H1 (cell line): ENCODE data around the gene SHISA9. TPM values are rescaled to one million over a fixed set of nuclear protein-coding genes. Genes with fewer than 3 reads are reported as not detected.

Source experiments
- CTCF ChIA-PET: fragments of 300-600 bp; sonication (Branson Sonifier 250); formaldehyde crosslinking; loops from one replicate; lab custom pipeline; 2021; ENCODE audit not compliant: partially characterized antibody; lab: Charles Lee
- POLR2A ChIA-PET: fragments of 300-600 bp; sonication (Branson Sonifier 250); formaldehyde crosslinking; loops from one replicate; lab custom pipeline; 2021; ENCODE audit warnings: inconsistent platforms; ENCODE audit not compliant: partially characterized antibody; lab: Charles Lee
- DNase-seq, 2 experiments: peaks; one replicate each; pipeline versions ENCODE4 v3.0.0 to v3.0.0-alpha.2; 2010 to 2022; ENCODE audit warnings: low spot score in 2 of 2, low read depth in 1 of 2, mixed read lengths in 1 of 2
- FAIRE-seq: peaks from 2 replicates; lab custom pipeline; 2011; peaks lifted over from hg19 to GRCh38; lab: Jason Lieb, UNC
- H2AFZ ChIP-seq: 2 replicates; pipeline ENCODE4 v1.8.1; 2012; ENCODE audit warnings: low read length, inconsistent platforms
- H2AK5ac ChIP-seq: 2 replicates; pipeline ENCODE4 v1.6.1; 2013; ENCODE audit warnings: low read depth, low read length
- H2BK120ac ChIP-seq: replicated peaks from 2 replicates; pipeline ENCODE3; 2013; ENCODE audit warnings: low read depth, low read length, inconsistent platforms
- H2BK12ac ChIP-seq: 2 replicates; pipeline ENCODE4 v1.6.1; 2013; ENCODE audit warnings: low read depth, low read length
- H2BK15ac ChIP-seq: 2 replicates; pipeline ENCODE4 v1.6.1; 2013; ENCODE audit warnings: low read length
- H2BK20ac ChIP-seq: 2 replicates; pipeline ENCODE4 v1.6.1; 2013; ENCODE audit warnings: low read length
- H2BK5ac ChIP-seq: 2 replicates; pipeline ENCODE4 v1.6.1; 2013; ENCODE audit warnings: low read depth, low read length
- H3K14ac ChIP-seq: 2 replicates; pipeline ENCODE4 v1.6.1; 2013; ENCODE audit warnings: inconsistent platforms; ENCODE audit not compliant: insufficient read length
- H3K18ac ChIP-seq: 2 replicates; pipeline ENCODE4 v1.6.1; 2013; ENCODE audit warnings: low read length; ENCODE audit errors: extremely low read depth
- H3K23ac ChIP-seq: 2 replicates; pipeline ENCODE4 v1.6.1; 2013; ENCODE audit warnings: inconsistent platforms; ENCODE audit not compliant: insufficient read length
- H3K23me2 ChIP-seq: 2 replicates; pipeline ENCODE4 v1.6.1; 2013; ENCODE audit warnings: low read depth, low read length
- H3K27ac ChIP-seq: 2 replicates; pipeline ENCODE4 v1.6.1; 2011; ENCODE audit warnings: low read depth, low read length, inconsistent platforms
- H3K27me3 ChIP-seq, 4 experiments: replicated peaks in 1 of 4; 1 replicate in 1 of 4; 2 replicates in 3 of 4; pipeline versions ENCODE4 v1.6.1 to v1.8.1; 2011 to 2013; ENCODE audit warnings: low read length in 3 of 4, mild to moderate bottlenecking in 3 of 4, inconsistent platforms in 2 of 4, mixed read lengths in 2 of 4, moderate library complexity in 1 of 4; ENCODE audit not compliant: control insufficient read depth in 3 of 4, insufficient read depth in 3 of 4; ENCODE audit errors: extremely low read depth in 1 of 4
- H3K36me3 ChIP-seq, 4 experiments: 2 replicates each; pipeline versions ENCODE4 v1.6.1 to v1.8.1; 2011 to 2013; ENCODE audit warnings: mild to moderate bottlenecking in 4 of 4, low read length in 3 of 4, moderate library complexity in 2 of 4, control low read depth in 1 of 4, inconsistent platforms in 1 of 4; ENCODE audit not compliant: insufficient read depth in 4 of 4, control insufficient read depth in 2 of 4
- H3K4ac ChIP-seq: replicated peaks from 2 replicates; pipeline ENCODE3; 2013; ENCODE audit warnings: low read length, low read depth, mixed read lengths, inconsistent platforms; ENCODE audit not compliant: insufficient read length
- H3K4me1 ChIP-seq, 4 experiments: replicated peaks in 1 of 4; 1 replicate in 1 of 4; 2 replicates in 3 of 4; pipeline versions ENCODE4 v1.6.1 to v1.8.1; 2011 to 2013; ENCODE audit warnings: low read length in 3 of 4, inconsistent platforms in 2 of 4, mixed read lengths in 1 of 4; ENCODE audit not compliant: insufficient read depth in 4 of 4, control insufficient read depth in 3 of 4
- H3K4me2 ChIP-seq, 2 experiments: 2 replicates each; pipeline versions ENCODE4 v1.6.1 to v1.8.1; 2011 to 2013; ENCODE audit warnings: low read depth in 2 of 2, low read length in 2 of 2, control low read depth in 1 of 2, inconsistent platforms in 1 of 2, mild to moderate bottlenecking in 1 of 2; ENCODE audit not compliant: insufficient read depth in 1 of 2
- H3K4me3 ChIP-seq, 4 experiments: fragments of 200-600, 300-600 bp in 1 of 4; sonication (generic), shearing (Covaris generic), sonication (Bioruptor Twin) in 1 of 4; 2 replicates each; pipeline versions ENCODE4 v1.5.1 to v1.8.1; 2011 to 2016; ENCODE audit warnings: low read length in 4 of 4, low read depth in 3 of 4, control low read depth in 2 of 4, inconsistent platforms in 2 of 4, mild to moderate bottlenecking in 2 of 4, mixed read lengths in 1 of 4, moderate library complexity in 1 of 4; ENCODE audit not compliant: insufficient read depth in 2 of 4; ENCODE audit errors: extremely low read depth in 1 of 4
- H3K56ac ChIP-seq: replicated peaks from 2 replicates; pipeline ENCODE3; 2013; ENCODE audit warnings: low read depth, mild to moderate bottlenecking, mixed read lengths, low read length, inconsistent platforms; ENCODE audit not compliant: insufficient read length
- H3K79me1 ChIP-seq: 2 replicates; pipeline ENCODE4 v1.6.1; 2013; ENCODE audit warnings: low read depth, low read length, control low read depth
- H3K79me2 ChIP-seq, 2 experiments: 2 replicates each; pipeline versions ENCODE4 v1.6.1 to v1.8.1; 2012 to 2013; ENCODE audit warnings: low read length in 2 of 2, mild to moderate bottlenecking in 2 of 2, inconsistent platforms in 1 of 2; ENCODE audit not compliant: insufficient read depth in 2 of 2, control insufficient read depth in 1 of 2
- H3K9ac ChIP-seq, 4 experiments: replicated peaks in 1 of 4; 1 replicate in 1 of 4; 2 replicates in 3 of 4; pipeline versions ENCODE4 v1.6.1 to v1.8.1; 2011 to 2013; ENCODE audit warnings: low read depth in 3 of 4, low read length in 3 of 4, control low read depth in 2 of 4, mild to moderate bottlenecking in 2 of 4, moderate library complexity in 2 of 4, inconsistent platforms in 1 of 4; ENCODE audit errors: extremely low read depth in 1 of 4
- H3K9me3 ChIP-seq, 2 experiments: 2 replicates each; pipeline versions ENCODE4 v1.6.1 to v1.8.1; 2012 to 2013; ENCODE audit warnings: mild to moderate bottlenecking in 2 of 2, moderate library complexity in 2 of 2, control low read depth in 1 of 2, inconsistent platforms in 1 of 2, low read depth in 1 of 2, low read length in 1 of 2, mixed read lengths in 1 of 2; ENCODE audit not compliant: insufficient read depth in 2 of 2
- H4K20me1 ChIP-seq, 2 experiments: replicated peaks in 1 of 2; 2 replicates each; pipeline versions ENCODE3 to v1.8.1; 2011 to 2013; ENCODE audit warnings: inconsistent platforms in 2 of 2, low read length in 2 of 2, mild to moderate bottlenecking in 1 of 2; ENCODE audit not compliant: insufficient read depth in 2 of 2, control insufficient read depth in 1 of 2
- H4K5ac ChIP-seq: 2 replicates; pipeline ENCODE4 v1.6.1; 2013; ENCODE audit warnings: low read length, low read depth, mixed read lengths, inconsistent platforms; ENCODE audit not compliant: insufficient read length
- H4K8ac ChIP-seq: 2 replicates; pipeline ENCODE4 v1.8.0; 2013; ENCODE audit warnings: mild to moderate bottlenecking, moderate library complexity, low read length, inconsistent platforms; ENCODE audit not compliant: insufficient read depth; ENCODE audit errors: extremely low read depth
- H4K91ac ChIP-seq: replicated peaks from 2 replicates; pipeline ENCODE3; 2013; ENCODE audit warnings: low read length, mixed read lengths, inconsistent platforms; ENCODE audit not compliant: insufficient read length
- ASH2L ChIP-seq: fragments of 200-600, 300-600 bp; sonication (generic); IDR thresholded peaks from one replicate; pipeline ENCODE4 v1.7.1; 2017; ENCODE audit warnings: low read length
- BRCA1 ChIP-seq: IDR thresholded peaks from 2 replicates; pipeline ENCODE4 v1.6.1; 2012; ENCODE audit warnings: low read depth, low read length, improper control_type of control experiment
- EGR1 ChIP-seq: IDR thresholded peaks from 2 replicates; pipeline ENCODE4 v1.6.1; 2011; ENCODE audit warnings: low read depth, low read length, borderline replicate concordance
- EP300 ChIP-seq, 2 experiments: IDR thresholded peaks; 1 replicate in 1 of 2; 2 replicates in 1 of 2; pipeline ENCODE4 v1.6.1; 2011 to 2012; ENCODE audit warnings: low read depth in 2 of 2, low read length in 2 of 2, mild to moderate bottlenecking in 2 of 2, borderline replicate concordance in 1 of 2, inconsistent platforms in 1 of 2, moderate library complexity in 1 of 2
- FOSL1 ChIP-seq: IDR thresholded peaks from 2 replicates; pipeline ENCODE4 v1.6.1; 2011; ENCODE audit warnings: mild to moderate bottlenecking, low read depth, low read length, moderate library complexity; ENCODE audit not compliant: insufficient read depth
- JUN ChIP-seq: IDR thresholded peaks from 2 replicates; pipeline ENCODE4 v1.6.1; 2011; ENCODE audit warnings: low read depth, mild to moderate bottlenecking, improper control_type of control experiment, low read length
- NRF1 ChIP-seq: IDR thresholded peaks from 2 replicates; pipeline ENCODE4 v1.6.1; 2011; ENCODE audit warnings: mild to moderate bottlenecking, low read depth, low read length, improper control_type of control experiment
- SP1 ChIP-seq: IDR thresholded peaks from 2 replicates; pipeline ENCODE4 v1.6.1; 2011; ENCODE audit warnings: low read depth, low read length
- TAF1 ChIP-seq: IDR thresholded peaks from 2 replicates; pipeline ENCODE4 v1.6.1; 2011; ENCODE audit warnings: mild to moderate bottlenecking, low read depth, low read length
- TBP ChIP-seq: IDR thresholded peaks from 2 replicates; pipeline ENCODE4 v1.6.1; 2011; ENCODE audit warnings: low read depth, low read length, improper control_type of control experiment
- WGBS, 2 experiments: shearing (Covaris generic) in 1 of 2; methylation state at CpG; one replicate each; pipeline versions ENCODE4 v1.1.6 to v1.1.7; 2013 to 2015; ENCODE audit warnings: low lambda C conversion rate in 2 of 2, mixed read lengths in 2 of 2, inconsistent platforms in 1 of 2, low coverage in 1 of 2, missing lambda C conversion rate in 1 of 2; ENCODE audit not compliant: insufficient replicate concordance in 2 of 2, insufficient coverage in 1 of 2, insufficient read length in 1 of 2; ENCODE audit errors: extremely low coverage in 1 of 2, missing lambda C conversion rate in 1 of 2; 5-methylcytosine and 5-hydroxymethylcytosine counted together
- polyA plus RNA-seq, 7 experiments: library from polyadenylated mRNA; depleted of rRNA in 3 of 7; stranded (reverse) in 5 of 7; unstranded in 2 of 7; fragments of >200 nt in 5 of 7; fragments of 200-250 nt in 2 of 7; gene quantifications; 1 replicate in 5 of 7; 2 replicates in 1 of 7; 4 replicates in 1 of 7; pipeline versions ENCODE4 v1.2.1 to v1.2.3, GENCODE V29; 2011 to 2013; ENCODE audit warnings: missing spikeins in 2 of 7, mixed read lengths in 2 of 7
- total RNA-seq: library from RNA; stranded (reverse); fragmentation: NEBNext Ultra II Directional; extraction: Animal tissue kit (Norgen Biotek cat#: 25700); gene quantifications from 2 replicates; pipeline ENCODE4 v1.2.1, GENCODE V29; 2021
- TF ChIP-seq, protein P1 (sequence below): IDR thresholded peaks from 2 replicates; pipeline ENCODE4 v1.6.1; 2012; ENCODE audit warnings: inconsistent platforms
- TF ChIP-seq, protein P2 (sequence below), 3 experiments: IDR thresholded peaks; 1 replicate in 2 of 3; 2 replicates in 1 of 3; pipeline versions ENCODE4 v1.5.1 to v1.6.1; 2011; ENCODE audit warnings: low read length in 3 of 3, mild to moderate bottlenecking in 3 of 3, inconsistent platforms in 2 of 3, low read depth in 1 of 3, moderate library complexity in 1 of 3; ENCODE audit not compliant: insufficient read depth in 1 of 3; ENCODE audit errors: control extremely low read depth in 1 of 3

SHISA9 gene
- total and polyA plus RNA-seq, 2 of the 8 experiments (the other 6 are each of a cell fraction or from before 2014, with no cell fraction given) = 25.6 to 39.8 TPM

- TF ChIP-seq JUN = no peak
- TF ChIP-seq, protein P1, sequence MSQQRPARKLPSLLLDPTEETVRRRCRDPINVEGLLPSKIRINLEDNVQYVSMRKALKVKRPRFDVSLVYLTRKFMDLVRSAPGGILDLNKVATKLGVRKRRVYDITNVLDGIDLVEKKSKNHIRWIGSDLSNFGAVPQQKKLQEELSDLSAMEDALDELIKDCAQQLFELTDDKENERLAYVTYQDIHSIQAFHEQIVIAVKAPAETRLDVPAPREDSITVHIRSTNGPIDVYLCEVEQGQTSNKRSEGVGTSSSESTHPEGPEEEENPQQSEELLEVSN = no peak
- TF ChIP-seq BRCA1 = no peak
- TF ChIP-seq, protein P2, sequence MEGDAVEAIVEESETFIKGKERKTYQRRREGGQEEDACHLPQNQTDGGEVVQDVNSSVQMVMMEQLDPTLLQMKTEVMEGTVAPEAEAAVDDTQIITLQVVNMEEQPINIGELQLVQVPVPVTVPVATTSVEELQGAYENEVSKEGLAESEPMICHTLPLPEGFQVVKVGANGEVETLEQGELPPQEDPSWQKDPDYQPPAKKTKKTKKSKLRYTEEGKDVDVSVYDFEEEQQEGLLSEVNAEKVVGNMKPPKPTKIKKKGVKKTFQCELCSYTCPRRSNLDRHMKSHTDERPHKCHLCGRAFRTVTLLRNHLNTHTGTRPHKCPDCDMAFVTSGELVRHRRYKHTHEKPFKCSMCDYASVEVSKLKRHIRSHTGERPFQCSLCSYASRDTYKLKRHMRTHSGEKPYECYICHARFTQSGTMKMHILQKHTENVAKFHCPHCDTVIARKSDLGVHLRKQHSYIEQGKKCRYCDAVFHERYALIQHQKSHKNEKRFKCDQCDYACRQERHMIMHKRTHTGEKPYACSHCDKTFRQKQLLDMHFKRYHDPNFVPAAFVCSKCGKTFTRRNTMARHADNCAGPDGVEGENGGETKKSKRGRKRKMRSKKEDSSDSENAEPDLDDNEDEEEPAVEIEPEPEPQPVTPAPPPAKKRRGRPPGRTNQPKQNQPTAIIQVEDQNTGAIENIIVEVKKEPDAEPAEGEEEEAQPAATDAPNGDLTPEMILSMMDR (IDR thresholded peaks at IDR 0.05; ENCODE audit: control extremely low read depth in 1 of 3, insufficient read depth in 1 of 3, low read depth in 1 of 3, low read length in 3 of 3) = no peak
- TF ChIP-seq NRF1 = no peak
- no peak for TF ChIP-seq EP300 (IDR thresholded peaks at IDR 0.05; ENCODE audit: borderline replicate concordance in 1 of 2, low read depth in 2 of 2, low read length in 2 of 2)
- no peak for TF ChIP-seq ASH2L
- no peak for TF ChIP-seq SP1
- TF ChIP-seq FOSL1 = no peak
- no peak for TF ChIP-seq TAF1
- TF ChIP-seq EGR1 = no peak
- TF ChIP-seq TBP = no peak
- no peaks in the 10 kb centered on the region for H3K79me1 ChIP-seq
- WGBS, 2 experiments = 95% methylated on average over 18 of the region's 22 CpGs; no CpG with 5 or more reads in 1 of the 2 experiments
- no peak overlapping the region for H4K5ac ChIP-seq
- no peaks in the 10 kb centered on the region for H3K4me1 ChIP-seq
- H3K4me3 ChIP-seq = no peak overlapping the region
- H3K56ac ChIP-seq = no peak overlapping the region
- no peak overlapping the region for H2AFZ ChIP-seq
- no peak overlapping the region for H2BK20ac ChIP-seq
- no peak overlapping the region for H3K14ac ChIP-seq
- H2BK5ac ChIP-seq = no peak overlapping the region
- no peaks in the 10 kb centered on the region for H4K20me1 ChIP-seq
- no peak overlapping the region for H3K18ac ChIP-seq
- H2AK5ac ChIP-seq = no peak overlapping the region
- H2BK12ac ChIP-seq = no peak overlapping the region
- no peaks in the 10 kb centered on the region for H3K36me3 ChIP-seq
- no peaks in the 10 kb centered on the region for H3K79me2 ChIP-seq
- H3K27me3 ChIP-seq = no peaks in the 10 kb centered on the region
- H2BK120ac ChIP-seq = no peak overlapping the region
- FAIRE-seq (no peak), DNase-seq (no peak)
- H2BK15ac ChIP-seq = no peak overlapping the region
- H3K9me3 ChIP-seq = no peaks in the 10 kb centered on the region
- no peak overlapping the region for H4K91ac ChIP-seq
- no peak overlapping the region for H4K8ac ChIP-seq
- no peaks in the 10 kb centered on the region for H3K23me2 ChIP-seq
- H3K27ac ChIP-seq = no peak overlapping the region
- POLR2A ChIA-PET = interaction anchor here (1.1 kb wide), 1 partner anchor 8 kb away, joined by 3 read pairs; no protein-coding TSS in a partner anchor
- CTCF ChIA-PET = interaction anchor here (0.6 kb wide), 1 partner anchor 174 kb away, joined by 3 read pairs; no protein-coding TSS in a partner anchor
- no peak overlapping the region for H3K4me2 ChIP-seq
- H3K23ac ChIP-seq = no peak overlapping the region
- H3K9ac ChIP-seq = no peak overlapping the region
- no peak overlapping the region for H3K4ac ChIP-seq
These were observed 39.1 kb upstream of the SHISA9 start for GRCh38 chr16:12862327-12862726.
